Uterus (tissue), 4 donors: ENCODE results near the gene TRAF3. TPM values are rescaled to one million over a fixed set of nuclear protein-coding genes. Genes with fewer than 3 reads are reported as not detected.

Experiments used
- DNase-seq, 2 donors: peaks; one replicate each; pipeline ENCODE4 v3.0.0-alpha.2; 2019 to 2020
- H3K27ac ChIP-seq, 2 donors: fragments of 200-600 bp; sonication (generic); 1 replicate in 1 of 2; 2 replicates in 1 of 2; pipeline ENCODE4 v1.5.1; 2016 to 2018
- H3K27me3 ChIP-seq, 2 donors: fragments of 200-600 bp; sonication (generic); one replicate each; pipeline ENCODE4 v1.5.1; 2018 to 2019; ENCODE audit warnings: control low read depth in 1 of 2
- H3K36me3 ChIP-seq, 2 donors: fragments of 200-600 bp; sonication (generic); one replicate each; pipeline ENCODE4 v1.5.1; 2019; ENCODE audit warnings: control low read depth in 1 of 2
- H3K4me1 ChIP-seq, 2 donors: fragments of 200-600 bp; sonication (generic); one replicate each; pipeline ENCODE4 v1.5.1; 2018 to 2019; ENCODE audit warnings: control low read depth in 1 of 2
- H3K4me3 ChIP-seq, 2 donors: fragments of 200-600 bp; sonication (generic); 1 replicate in 1 of 2; 2 replicates in 1 of 2; pipeline ENCODE4 v1.5.1; 2018 to 2019; ENCODE audit warnings: mild to moderate bottlenecking in 1 of 2
- H3K9me3 ChIP-seq, 2 donors: fragments of 200-600 bp; sonication (generic); one replicate each; pipeline ENCODE4 v1.5.1; 2019; ENCODE audit warnings: control low read depth in 1 of 2
- POLR2A ChIP-seq, 2 donors: fragments of 450-650 bp; IDR thresholded peaks; one replicate each; pipeline ENCODE4 v1.6.1; 2016; ENCODE audit warnings: antibody characterized with exemption in 2 of 2, mild to moderate bottlenecking in 1 of 2, moderate library complexity in 1 of 2
- intact Hi-C: fragments of 100-400 bp; cut with DNase I; formaldehyde crosslinking; loops from one replicate; pipeline ENCODE4 v1.15.1; 2023; ENCODE audit warnings: low total_unique reads
- total RNA-seq, 4 donors: library from RNA; depleted of rRNA in 3 of 4; stranded (reverse); fragments of >200 nt in 3 of 4; gene quantifications; one replicate each; pipeline versions ENCODE4 v1.1.0 to v1.2.4, GENCODE V29; 2014 to 2023
- TF ChIP-seq, protein P1 (sequence below), 4 experiments: fragments of 200-600 bp in 2 of 4; fragments of 450-650 bp in 2 of 4; sonication (generic) in 2 of 4; IDR thresholded peaks; one replicate each; pipeline ENCODE4 v1.5.1; 2016 to 2019; ENCODE audit warnings: antibody characterized with exemption in 4 of 4, mild to moderate bottlenecking in 2 of 4, moderate library complexity in 1 of 4
- donor health status: DM: yes; HTN: yes; CAD: no.

The TRAF3 gene
- total RNA-seq, 4 donors from 2014 or later: 7.4 to 33.1 (median 22.1) TPM

GRCh38 chr14:102878970-102879460, 101.8 kb downstream of the TRAF3 start:
- Histone ChIP-seq H3K9me3 (no peaks in the 10 kb centered on the region), H3K4me3 (no peak overlapping the region), H3K27me3 (no peaks in the 10 kb centered on the region), H3K4me1 (no peaks in the 10 kb centered on the region), H3K27ac (no peak overlapping the region), H3K36me3 (no peaks in the 10 kb centered on the region)
- no peak for DNase-seq
- intact Hi-C loops: no loop called here
- TF ChIP-seq, protein P1, sequence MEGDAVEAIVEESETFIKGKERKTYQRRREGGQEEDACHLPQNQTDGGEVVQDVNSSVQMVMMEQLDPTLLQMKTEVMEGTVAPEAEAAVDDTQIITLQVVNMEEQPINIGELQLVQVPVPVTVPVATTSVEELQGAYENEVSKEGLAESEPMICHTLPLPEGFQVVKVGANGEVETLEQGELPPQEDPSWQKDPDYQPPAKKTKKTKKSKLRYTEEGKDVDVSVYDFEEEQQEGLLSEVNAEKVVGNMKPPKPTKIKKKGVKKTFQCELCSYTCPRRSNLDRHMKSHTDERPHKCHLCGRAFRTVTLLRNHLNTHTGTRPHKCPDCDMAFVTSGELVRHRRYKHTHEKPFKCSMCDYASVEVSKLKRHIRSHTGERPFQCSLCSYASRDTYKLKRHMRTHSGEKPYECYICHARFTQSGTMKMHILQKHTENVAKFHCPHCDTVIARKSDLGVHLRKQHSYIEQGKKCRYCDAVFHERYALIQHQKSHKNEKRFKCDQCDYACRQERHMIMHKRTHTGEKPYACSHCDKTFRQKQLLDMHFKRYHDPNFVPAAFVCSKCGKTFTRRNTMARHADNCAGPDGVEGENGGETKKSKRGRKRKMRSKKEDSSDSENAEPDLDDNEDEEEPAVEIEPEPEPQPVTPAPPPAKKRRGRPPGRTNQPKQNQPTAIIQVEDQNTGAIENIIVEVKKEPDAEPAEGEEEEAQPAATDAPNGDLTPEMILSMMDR (IDR thresholded peaks at IDR 0.05): no peak

- no peaks in the 10 kb centered on the region for H3K27me3 ChIP-seq
- no peaks in the 10 kb centered on the region for H3K4me1 ChIP-seq
- intact Hi-C loops: no loop called here
- no peak for DNase-seq
- no peak overlapping the region for H3K27ac ChIP-seq
- no peak for TF ChIP-seq POLR2A (IDR thresholded peaks at IDR 0.05)
- TF ChIP-seq, protein P1 (IDR thresholded peaks at IDR 0.05): no peak
- H3K4me3 ChIP-seq: no peak overlapping the region
- H3K9me3 ChIP-seq: no peaks in the 10 kb centered on the region
- no peaks in the 10 kb centered on the region for H3K36me3 ChIP-seq
Observed at GRCh38 chr14:102882226-102882906, 105.1 kb downstream of the TRAF3 start.

- H3K27ac ChIP-seq: no peak overlapping the region
- H3K4me1 ChIP-seq: no peaks in the 10 kb centered on the region
- H3K27me3 ChIP-seq: no peaks in the 10 kb centered on the region
- no peaks in the 10 kb centered on the region for H3K9me3 ChIP-seq
- intact Hi-C loops: no loop called here
- no peak overlapping the region for H3K4me3 ChIP-seq
- TF ChIP-seq POLR2A (IDR thresholded peaks at IDR 0.05): no peak
- TF ChIP-seq, protein P1 (IDR thresholded peaks at IDR 0.05): no peak
- no peak for DNase-seq
- H3K36me3 ChIP-seq: no peaks in the 10 kb centered on the region
Observed at GRCh38 chr14:102883089-102883541, 105.9 kb downstream of the TRAF3 start.

GRCh38 chr14:102883554-102883953, 106.3 kb downstream of the TRAF3 start:
- intact Hi-C loops: no loop called here
- H3K36me3 ChIP-seq: no peaks in the 10 kb centered on the region

More at GRCh38 chr14:102883554-102883953, 106.3 kb downstream of the TRAF3 start:
- TF ChIP-seq, protein P1 (IDR thresholded peaks at IDR 0.05): no peak
- no peak for TF ChIP-seq POLR2A (IDR thresholded peaks at IDR 0.05)
- H3K4me1 ChIP-seq: no peaks in the 10 kb centered on the region
- no peaks in the 10 kb centered on the region for H3K27me3 ChIP-seq
- no peaks in the 10 kb centered on the region for H3K9me3 ChIP-seq
- no peak for DNase-seq
- H3K4me3 ChIP-seq: no peak overlapping the region
- H3K27ac ChIP-seq: no peak overlapping the region
